ENCODE results near the gene SLC44A3.
A peak's percentile ranks its signal among the peaks of the same experiment; 100 is the strongest.

SLC44A3 gene

GRCh38 chr1:94819945-94820746 is at the start of gene SLC44A3:
SLC44A3 (plus strand) TSS chr1:94820357; CDS start chr1:94820452, 95 bp downstream.
- no peak for TF ChIP-seq POLR2A (IDR thresholded peaks at IDR 0.05; ENCODE audit: low read depth, low read length)
- FAIRE-seq (no peak), DNase-seq (ENCODE audit: insufficient read length, low spot score) (peak; percentile 46)

GRCh38 chr1:94772230-94772641 is 47.9 kb upstream of the SLC44A3 start:
- no peak for DNase-seq (ENCODE audit: insufficient read length, low spot score)
- no peak for TF ChIP-seq POLR2A (IDR thresholded peaks at IDR 0.05; ENCODE audit: low read depth, low read length)
- no peak for FAIRE-seq

- FAIRE-seq (no peak), DNase-seq (ENCODE audit: insufficient read length, low spot score) (no peak)
- TF ChIP-seq POLR2A (IDR thresholded peaks at IDR 0.05; ENCODE audit: low read depth, low read length) = no peak
Observed at GRCh38 chr1:94772845-94773244, 47.3 kb upstream of the SLC44A3 start.

- FAIRE-seq (no peak), DNase-seq (ENCODE audit: insufficient read length, low spot score) (no peak)
- TF ChIP-seq POLR2A (IDR thresholded peaks at IDR 0.05; ENCODE audit: low read depth, low read length) = no peak
Observed at GRCh38 chr1:94773296-94773809, 46.8 kb upstream of the SLC44A3 start.

GRCh38 chr1:94773931-94774422 is 46.2 kb upstream of the SLC44A3 start:
- no peak for TF ChIP-seq POLR2A (IDR thresholded peaks at IDR 0.05; ENCODE audit: low read depth, low read length)
- FAIRE-seq (no peak), DNase-seq (ENCODE audit: insufficient read length, low spot score) (peak; percentile 8)

GRCh38 chr1:94776474-94776873 is 43.7 kb upstream of the SLC44A3 start:
- no peak for TF ChIP-seq POLR2A (IDR thresholded peaks at IDR 0.05; ENCODE audit: low read depth, low read length)
- DNase-seq (ENCODE audit: insufficient read length, low spot score) (no peak), FAIRE-seq (no peak)

GRCh38 chr1:94777281-94777680 is 42.9 kb upstream of the SLC44A3 start:
- FAIRE-seq (no peak), DNase-seq (ENCODE audit: insufficient read length, low spot score) (no peak)
- no peak for TF ChIP-seq POLR2A (IDR thresholded peaks at IDR 0.05; ENCODE audit: low read depth, low read length)

GRCh38 chr1:94778808-94779207 is 41.3 kb upstream of the SLC44A3 start:
- no peak for TF ChIP-seq POLR2A (IDR thresholded peaks at IDR 0.05; ENCODE audit: low read depth, low read length)
- DNase-seq (ENCODE audit: insufficient read length, low spot score) = no peak
- no peak for FAIRE-seq

- DNase-seq (ENCODE audit: insufficient read length, low spot score) (peak; percentile 52), FAIRE-seq (peak; percentile 97)
- no peak for TF ChIP-seq POLR2A (IDR thresholded peaks at IDR 0.05; ENCODE audit: low read depth, low read length)
Observed at GRCh38 chr1:94783342-94784189, 36.6 kb upstream of the SLC44A3 start.

GRCh38 chr1:94784190-94784515 is 36.0 kb upstream of the SLC44A3 start:
- DNase-seq (ENCODE audit: insufficient read length, low spot score) = no peak
- FAIRE-seq = no peak
- no peak for TF ChIP-seq POLR2A (IDR thresholded peaks at IDR 0.05; ENCODE audit: low read depth, low read length)

GRCh38 chr1:94787691-94788090 is 32.5 kb upstream of the SLC44A3 start:
- DNase-seq (ENCODE audit: insufficient read length, low spot score) (no peak), FAIRE-seq (no peak)
- TF ChIP-seq POLR2A (IDR thresholded peaks at IDR 0.05; ENCODE audit: low read depth, low read length) = no peak

GRCh38 chr1:94790246-94790645 is 29.9 kb upstream of the SLC44A3 start:
- peak; percentile 53 for FAIRE-seq
- DNase-seq (ENCODE audit: insufficient read length, low spot score) = no peak
- TF ChIP-seq POLR2A (IDR thresholded peaks at IDR 0.05; ENCODE audit: low read depth, low read length) = no peak

- TF ChIP-seq POLR2A (IDR thresholded peaks at IDR 0.05; ENCODE audit: low read depth, low read length) = no peak
- FAIRE-seq (no peak), DNase-seq (ENCODE audit: insufficient read length, low spot score) (no peak)
Observed at GRCh38 chr1:94790670-94791069, 29.5 kb upstream of the SLC44A3 start.
